ENCODE data around the gene AMER2. TPM values are rescaled to one million over a fixed set of nuclear protein-coding genes. Genes with fewer than 3 reads are reported as not detected.

Gene AMER2
- total RNA-seq, 1 donor = not detected

DNA sequence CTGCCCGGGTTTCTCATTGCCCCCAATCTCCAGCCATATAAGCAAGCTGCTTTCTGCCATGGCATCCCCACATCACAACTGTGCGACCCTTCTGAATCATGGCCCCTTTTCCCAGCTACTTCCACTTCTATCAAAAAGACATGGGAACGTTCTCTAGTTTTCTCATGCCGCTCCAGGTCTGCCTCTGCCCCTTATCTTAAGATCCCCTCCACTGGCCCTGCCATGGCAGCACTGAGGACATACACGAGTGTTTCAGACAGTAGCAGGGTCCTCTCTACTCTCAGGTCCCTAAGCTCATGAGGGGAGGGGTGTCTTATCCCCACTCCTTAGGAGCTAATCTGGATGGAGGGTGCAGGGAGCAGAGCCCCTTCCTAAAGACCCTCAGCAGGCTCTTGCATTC lies 5.5 kb upstream of the AMER2 start:
- DNase-seq (ENCODE audit: low read depth) = no peak
- H3K4me3 ChIP-seq (ENCODE audit: low read depth, low read length) = no peak overlapping the region
- TF ChIP-seq, protein P1, sequence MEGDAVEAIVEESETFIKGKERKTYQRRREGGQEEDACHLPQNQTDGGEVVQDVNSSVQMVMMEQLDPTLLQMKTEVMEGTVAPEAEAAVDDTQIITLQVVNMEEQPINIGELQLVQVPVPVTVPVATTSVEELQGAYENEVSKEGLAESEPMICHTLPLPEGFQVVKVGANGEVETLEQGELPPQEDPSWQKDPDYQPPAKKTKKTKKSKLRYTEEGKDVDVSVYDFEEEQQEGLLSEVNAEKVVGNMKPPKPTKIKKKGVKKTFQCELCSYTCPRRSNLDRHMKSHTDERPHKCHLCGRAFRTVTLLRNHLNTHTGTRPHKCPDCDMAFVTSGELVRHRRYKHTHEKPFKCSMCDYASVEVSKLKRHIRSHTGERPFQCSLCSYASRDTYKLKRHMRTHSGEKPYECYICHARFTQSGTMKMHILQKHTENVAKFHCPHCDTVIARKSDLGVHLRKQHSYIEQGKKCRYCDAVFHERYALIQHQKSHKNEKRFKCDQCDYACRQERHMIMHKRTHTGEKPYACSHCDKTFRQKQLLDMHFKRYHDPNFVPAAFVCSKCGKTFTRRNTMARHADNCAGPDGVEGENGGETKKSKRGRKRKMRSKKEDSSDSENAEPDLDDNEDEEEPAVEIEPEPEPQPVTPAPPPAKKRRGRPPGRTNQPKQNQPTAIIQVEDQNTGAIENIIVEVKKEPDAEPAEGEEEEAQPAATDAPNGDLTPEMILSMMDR (IDR thresholded peaks at IDR 0.05; ENCODE audit: insufficient read depth, low read length) = no peak

DNA sequence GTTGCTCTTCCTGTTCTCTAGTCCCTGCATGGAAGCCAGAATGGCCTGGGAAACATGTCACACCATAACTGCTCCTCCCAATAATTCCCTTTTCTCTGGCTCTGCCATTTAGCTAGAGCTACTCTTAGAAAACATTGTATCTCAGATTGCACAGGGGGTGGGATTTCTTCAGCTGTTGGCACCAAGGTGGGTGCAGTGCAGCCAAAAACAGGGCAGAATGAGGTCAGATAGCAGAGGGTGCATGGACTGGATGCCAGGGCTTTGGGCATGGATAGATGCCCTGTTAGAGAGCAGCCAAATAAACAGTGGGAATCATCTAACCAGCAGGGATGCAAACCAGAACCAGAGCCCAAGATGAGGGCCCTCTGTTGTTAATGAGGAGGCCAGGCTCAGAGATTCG lies 4.9 kb upstream of the AMER2 start:
- TF ChIP-seq, protein P1 (IDR thresholded peaks at IDR 0.05; ENCODE audit: insufficient read depth, low read length) = no peak

GRCh38 chr13:25175431-25175830 lies 3.3 kb upstream of the AMER2 start:
- DNase-seq (ENCODE audit: low read depth) = no peak
- H3K4me3 ChIP-seq (ENCODE audit: low read depth, low read length) = no peak overlapping the region
- TF ChIP-seq, protein P1 (IDR thresholded peaks at IDR 0.05; ENCODE audit: insufficient read depth, low read length) = no peak

More for the DNA sequence above, 4.9 kb upstream of the AMER2 start:
- H3K4me3 ChIP-seq (ENCODE audit: low read depth, low read length) = no peak overlapping the region
- DNase-seq (ENCODE audit: low read depth) = no peak

DNA sequence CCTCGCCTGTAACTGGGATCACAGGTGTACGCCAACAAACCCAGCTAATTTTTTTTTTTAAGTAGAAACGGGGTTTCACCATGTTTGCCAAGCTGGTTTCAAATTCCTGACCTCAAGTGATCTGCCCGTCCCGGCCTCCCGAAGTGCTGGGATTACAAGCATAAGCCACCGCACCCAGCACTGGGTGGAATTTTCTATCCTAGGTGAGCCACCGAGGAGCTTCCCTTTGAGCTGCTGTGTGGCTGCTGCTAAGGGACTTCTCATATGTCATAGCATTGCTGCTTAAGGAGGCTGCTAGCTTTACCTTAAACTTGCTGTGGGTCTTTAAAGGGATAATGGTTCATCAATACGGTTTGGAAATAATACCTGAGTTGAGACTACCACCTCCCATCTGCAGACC lies 2.9 kb upstream of the AMER2 start:
- DNase-seq (ENCODE audit: low read depth) = no peak
- TF ChIP-seq, protein P1 (IDR thresholded peaks at IDR 0.05; ENCODE audit: insufficient read depth, low read length) = no peak
- H3K4me3 ChIP-seq (ENCODE audit: low read depth, low read length) = no peak overlapping the region

DNA sequence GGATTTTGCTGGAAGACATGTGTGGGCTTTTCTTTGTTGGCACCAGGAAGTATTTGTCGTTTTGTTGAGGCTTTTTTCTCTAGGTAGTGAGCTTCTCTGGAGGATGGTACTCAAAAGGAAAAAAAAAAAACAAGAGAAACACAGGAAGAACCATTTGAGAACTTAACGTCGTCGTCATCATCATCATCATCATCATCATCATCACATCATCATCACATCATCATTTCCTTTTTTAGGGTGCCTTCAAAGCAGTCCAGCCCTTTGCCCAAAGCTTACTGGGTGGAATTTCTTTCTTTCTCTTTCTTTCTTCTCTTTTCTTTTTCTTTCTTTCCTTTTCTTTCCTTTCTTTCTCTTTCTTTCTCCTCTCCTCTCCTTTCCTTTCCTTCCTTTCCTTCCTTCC lies 2.2 kb upstream of the AMER2 start:
- DNase-seq (ENCODE audit: low read depth) = no peak
- no peak overlapping the region for H3K4me3 ChIP-seq (ENCODE audit: low read depth, low read length)
- TF ChIP-seq, protein P1 (IDR thresholded peaks at IDR 0.05; ENCODE audit: insufficient read depth, low read length) = no peak

- TF ChIP-seq, protein P1 (IDR thresholded peaks at IDR 0.05; ENCODE audit: insufficient read depth, low read length) = no peak
- no peak overlapping the region for H3K4me3 ChIP-seq (ENCODE audit: low read depth, low read length)
- no peak for DNase-seq (ENCODE audit: low read depth)
Measured at GRCh38 chr13:25172303-25172630, 179 bp upstream of the AMER2 start.

- TF ChIP-seq, protein P1 (IDR thresholded peaks at IDR 0.05; ENCODE audit: insufficient read depth, low read length) = no peak
- H3K4me3 ChIP-seq (ENCODE audit: low read depth, low read length) = no peak overlapping the region
- DNase-seq (ENCODE audit: low read depth) = no peak
Measured at GRCh38 chr13:25171170-25171516, 945 bp downstream of the AMER2 start.

Measured in fibroblast of the aortic adventitia (primary cell).